Muscle layer of duodenum (tissue), 2 donors: ENCODE data around the gene XNDC1N.
"Not testable (repeated sequence)": the region's sequence is repeated elsewhere in the genome, so short reads cannot be mapped to it uniquely, and the experiment has no call there.

Experiments used
- H3K27ac ChIP-seq: one replicate; pipeline ENCODE4 v1.7.0; 2013; ENCODE audit warnings: mild to moderate bottlenecking, low read length
- H3K27me3 ChIP-seq: one replicate; pipeline ENCODE4 v1.7.0; 2013; ENCODE audit warnings: low read depth, mild to moderate bottlenecking, control low read depth, low read length
- H3K36me3 ChIP-seq, 2 donors: one replicate each; pipeline ENCODE4 v1.7.0; 2013; ENCODE audit warnings: low read length in 2 of 2, control low read depth in 1 of 2, mild to moderate bottlenecking in 1 of 2; ENCODE audit not compliant: insufficient read depth in 2 of 2, control insufficient read depth in 1 of 2
- H3K4me1 ChIP-seq, 2 donors: one replicate each; pipeline ENCODE4 v1.7.0; 2013; ENCODE audit warnings: low read length in 2 of 2, mild to moderate bottlenecking in 2 of 2, control low read depth in 1 of 2, moderate library complexity in 1 of 2; ENCODE audit not compliant: insufficient read depth in 2 of 2, control insufficient read depth in 1 of 2
- H3K4me3 ChIP-seq, 2 donors: one replicate each; pipeline ENCODE4 v1.7.0; 2013; ENCODE audit warnings: low read length in 2 of 2, low read depth in 1 of 2, mild to moderate bottlenecking in 1 of 2
- H3K9me3 ChIP-seq, 2 donors: one replicate each; pipeline ENCODE4 v1.7.0; 2013; ENCODE audit warnings: low read length in 2 of 2, control low read depth in 1 of 2, mild to moderate bottlenecking in 1 of 2; ENCODE audit not compliant: control insufficient read depth in 1 of 2
- donor health status: healthy.

Gene XNDC1N

GRCh38 chr11:71901137-71901536 lies 27.3 kb downstream of the XNDC1N start:
- H3K36me3 ChIP-seq, H3K27ac ChIP-seq, H3K9me3 ChIP-seq, H3K4me3 ChIP-seq, H3K4me1 ChIP-seq, H3K27me3 ChIP-seq: not testable (repeated sequence)

- Histone ChIP-seq H3K4me1 (no peaks in the 10 kb centered on the region), H3K27ac (no peak overlapping the region), H3K4me3 (no peak overlapping the region), H3K9me3 (no peaks in the 10 kb centered on the region), H3K27me3 (no peaks in the 10 kb centered on the region), H3K36me3 (no peaks in the 10 kb centered on the region)
Observed at GRCh38 chr11:71895961-71896360, 32.4 kb downstream of the XNDC1N start.

GRCh38 chr11:71889181-71889872 lies 39.1 kb downstream of the XNDC1N start:
- H3K36me3 ChIP-seq = not testable (repeated sequence)

GRCh38 chr11:71888335-71889010 lies 39.9 kb downstream of the XNDC1N start:
- H3K27ac ChIP-seq, H3K4me3 ChIP-seq, H3K36me3 ChIP-seq: not testable (repeated sequence)

More at GRCh38 chr11:71889181-71889872, 39.1 kb downstream of the XNDC1N start:
- H3K9me3 ChIP-seq, H3K4me1 ChIP-seq, H3K4me3 ChIP-seq, H3K27ac ChIP-seq, H3K27me3 ChIP-seq: not testable (repeated sequence)

GRCh38 chr11:71885806-71886205 lies 42.6 kb downstream of the XNDC1N start:
- not testable (repeated sequence) for H3K4me3 ChIP-seq, H3K4me1 ChIP-seq, H3K9me3 ChIP-seq, H3K36me3 ChIP-seq, H3K27ac ChIP-seq, H3K27me3 ChIP-seq

More at GRCh38 chr11:71888335-71889010, 39.9 kb downstream of the XNDC1N start:
- not testable (repeated sequence) for H3K27me3 ChIP-seq, H3K4me1 ChIP-seq, H3K9me3 ChIP-seq
